K562 (cell line): ENCODE measurements around the gene NAT8L. TPM values are rescaled to one million over a fixed set of nuclear protein-coding genes. Genes with fewer than 3 reads are reported as not detected.

ENCODE experiments used
- ATAC-seq: fragments of 200-7000 bp; cut with Tn5 transposase; 3 replicates; pipeline ENCODE4 v1.9.1; 2020; ENCODE audit warnings: moderate library complexity
- BruUV-seq: library from RNA; stranded (reverse); fragments of 400-500 nt; replicated peaks from 2 replicates; lab custom pipeline; 2021; lab: Mats Ljungman, UMichigan
- CTCF ChIA-PET: fragments of 300-600 bp; formaldehyde crosslinking; extraction: SDS; loops from one replicate; lab custom pipeline; 2021; ENCODE audit warnings: low intra/inter-chr PET ratio; lab: Yijun Ruan, JAX
- POLR2A ChIA-PET: fragments of 300-600, 350-650 bp; sonication (Branson Sonifier 250); formaldehyde crosslinking; extraction: SDS; loops from one replicate; lab custom pipeline; 2021; ENCODE audit warnings: antibody characterized with exemption, inconsistent platforms; lab: Yijun Ruan, JAX
- DNase-seq, 4 experiments: peaks; one replicate each; pipeline versions ENCODE4 v3.0.0 to v3.0.0-alpha.2; 2011 to 2018; ENCODE audit warnings: low spot score in 3 of 4, mixed read lengths in 3 of 4; ENCODE audit errors: extremely low read depth in 1 of 4
- FAIRE-seq: peaks from 2 replicates; lab custom pipeline; 2011; peaks lifted over from hg19 to GRCh38; lab: Jason Lieb, UNC
- H2AFZ ChIP-seq: 2 replicates; pipeline ENCODE4 v1.6.0; 2011; ENCODE audit warnings: low read depth, low read length, control low read depth, inconsistent platforms
- H3K27ac ChIP-seq: fragments of 200-600 bp; 3 replicates; pipeline ENCODE4 v1.8.0; 2011; ENCODE audit warnings: low read depth, mild to moderate bottlenecking, control low read depth, inconsistent platforms, low read length, moderate library complexity, mixed read lengths; ENCODE audit errors: extremely low read depth
- H3K27me3 ChIP-seq, 2 experiments: fragments of 300-600 bp in 1 of 2; 2 replicates in 1 of 2; 3 replicates in 1 of 2; pipeline versions ENCODE4 v1.6.0 to v1.8.0; 2011; ENCODE audit warnings: inconsistent platforms in 2 of 2, low read length in 2 of 2, mild to moderate bottlenecking in 1 of 2, mixed read lengths in 1 of 2, moderate library complexity in 1 of 2; ENCODE audit not compliant: control insufficient read depth in 2 of 2, insufficient read depth in 2 of 2
- H3K36me3 ChIP-seq: fragments of 300-600 bp; 3 replicates; pipeline ENCODE4 v1.8.0; 2011; ENCODE audit warnings: mild to moderate bottlenecking, low read length, inconsistent platforms; ENCODE audit not compliant: control insufficient read depth, insufficient read depth
- H3K4me1 ChIP-seq, 2 experiments: fragments of 200-600 bp in 1 of 2; replicated peaks in 1 of 2; 2 replicates in 1 of 2; 3 replicates in 1 of 2; pipeline versions ENCODE4 v1.5.1 to v1.8.0; 2011; ENCODE audit warnings: inconsistent platforms in 2 of 2, low read length in 2 of 2, mild to moderate bottlenecking in 1 of 2, mixed read lengths in 1 of 2, moderate library complexity in 1 of 2; ENCODE audit not compliant: control insufficient read depth in 2 of 2, insufficient read depth in 2 of 2
- H3K4me2 ChIP-seq: 2 replicates; pipeline ENCODE4 v1.6.1; 2011; ENCODE audit warnings: low read length, control low read depth, inconsistent platforms, mixed read lengths; ENCODE audit not compliant: insufficient read depth
- H3K4me3 ChIP-seq: fragments of 200-600 bp; sonication (generic), shearing (Covaris generic); 2 replicates; pipeline ENCODE4 v1.5.1; 2016; ENCODE audit warnings: control low read depth, inconsistent platforms
- H3K79me2 ChIP-seq: fragments of 200-600 bp; 3 replicates; pipeline ENCODE4 v1.8.0; 2011; ENCODE audit warnings: low read length, inconsistent platforms; ENCODE audit not compliant: control insufficient read depth, insufficient read depth
- H3K9ac ChIP-seq, 2 experiments: 2 replicates each; pipeline versions ENCODE4 v1.6.0 to v1.6.1; 2011; ENCODE audit warnings: low read depth in 2 of 2, low read length in 2 of 2, control low read depth in 1 of 2, inconsistent platforms in 1 of 2, mild to moderate bottlenecking in 1 of 2, mixed read lengths in 1 of 2; ENCODE audit not compliant: insufficient read depth in 1 of 2
- H3K9me1 ChIP-seq: one replicate; pipeline ENCODE4 v1.6.0; 2011; ENCODE audit warnings: inconsistent platforms, mild to moderate bottlenecking, low read length, moderate library complexity; ENCODE audit not compliant: control insufficient read depth, insufficient read depth
- H3K9me3 ChIP-seq: replicated peaks from 2 replicates; pipeline ENCODE4 v1.5.1; 2011; ENCODE audit warnings: low read depth, low read length, inconsistent platforms; ENCODE audit not compliant: control insufficient read depth, insufficient read depth
- H4K20me1 ChIP-seq: replicated peaks from 2 replicates; pipeline ENCODE4 v1.6.1; 2011; ENCODE audit warnings: low read length, inconsistent platforms, mixed read lengths; ENCODE audit not compliant: control insufficient read depth, insufficient read depth
- ATF1 ChIP-seq, 2 experiments: fragments of 450-650 bp in 1 of 2; IDR thresholded peaks; 2 replicates each; pipeline ENCODE4 v1.6.1; 2016; ENCODE audit warnings: missing compliant biosample characterization in 1 of 2, missing genetic modification characterization in 1 of 2
- BRD4 ChIP-seq: fragments of 200-600 bp; sonication (generic); IDR thresholded peaks from 2 replicates; pipeline ENCODE4 v1.6.1; 2017; ENCODE audit warnings: inconsistent platforms
- ELF1 ChIP-seq: fragments of 200-800 bp; sonication (Bioruptor generic); IDR thresholded peaks from 2 replicates; pipeline ENCODE4 v1.6.1; 2016; ENCODE audit warnings: missing genetic modification characterization, missing compliant biosample characterization
- GATAD2B ChIP-seq: fragments of 450-650 bp; IDR thresholded peaks from 2 replicates; pipeline ENCODE4 v1.6.1; 2017; ENCODE audit warnings: mild to moderate bottlenecking, borderline replicate concordance
- HDAC6 ChIP-seq: IDR thresholded peaks from 2 replicates; pipeline ENCODE4 v1.6.1; 2012; ENCODE audit warnings: low read depth, mild to moderate bottlenecking, control low read depth, inconsistent platforms, low read length, moderate library complexity
- MCM3 ChIP-seq: fragments of 450-650 bp; IDR thresholded peaks from 2 replicates; pipeline ENCODE4 v1.6.1; 2016
- NFE2L1 ChIP-seq: fragments of 450-650 bp; IDR thresholded peaks from 2 replicates; pipeline ENCODE4 v1.6.1; 2016; ENCODE audit warnings: missing genetic modification characterization, low read depth, mild to moderate bottlenecking, missing compliant biosample characterization, moderate library complexity, borderline replicate concordance
- NFRKB ChIP-seq: fragments of 450-650 bp; IDR thresholded peaks from 2 replicates; pipeline ENCODE4 v1.6.1; 2016; ENCODE audit warnings: low read depth
- SNRNP70 ChIP-seq: fragments of 200-400 bp; formaldehyde crosslinking; optimal IDR thresholded peaks from 2 replicates; pipeline ENCODE3; 2017; ENCODE audit warnings: low read depth, low read length
- U2AF2 ChIP-seq: fragments of 200-400 bp; formaldehyde crosslinking; optimal IDR thresholded peaks from 2 replicates; pipeline ENCODE3; 2017; ENCODE audit warnings: low read depth, mild to moderate bottlenecking, low read length
- ZNF121 ChIP-seq: sonication (generic); formaldehyde crosslinking; conservative IDR thresholded peaks from 2 replicates; pipeline ENCODE4 v1.8.0; 2022; ENCODE audit warnings: missing genetic modification reagents
- ZNF707 ChIP-seq: fragments of 250-450 bp; sonication (Bioruptor Pico); conservative IDR thresholded peaks from 2 replicates; pipeline ENCODE4 v1.8.0; 2022; ENCODE audit warnings: inconsistent platforms, mild to moderate bottlenecking, moderate library complexity
- WGBS: fragments of 100-300 bp; shearing (Covaris generic); methylation state at CpG from one replicate; pipeline ENCODE4 v1.1.6; 2016; ENCODE audit warnings: low coverage, mixed read lengths; ENCODE audit not compliant: insufficient coverage; ENCODE audit errors: missing lambda C conversion rate; 5-methylcytosine and 5-hydroxymethylcytosine counted together
- in situ Hi-C: fragments of 300-500 bp; cut with MboI; formaldehyde crosslinking; loops from 4 replicates; pipeline ENCODE4 v1.15.0; 2018; ENCODE audit warnings: inconsistent platforms, mixed read lengths
- intact Hi-C: fragments of 100-400 bp; cut with micrococcal nuclease; formaldehyde crosslinking; loops from 2 replicates; pipeline ENCODE4 v1.14.2; 2022
- polyA plus RNA-seq, 8 experiments: library from polyadenylated mRNA; depleted of rRNA in 4 of 8; stranded (reverse) in 5 of 8; unstranded in 3 of 8; fragments of >200 nt; fragmentation: Nextera tagmentation in 2 of 8; fragmentation: Illumina TruSeq in 1 of 8; extraction: Ambion mirVana in 2 of 8; extraction: Trizol in 1 of 8; gene quantifications; 2 replicates each; pipeline versions ENCODE4 v1.2.1 to v1.2.3, GENCODE V29; 2011 to 2014; ENCODE audit warnings: inconsistent platforms in 1 of 8, missing spikeins in 1 of 8
- total RNA-seq, 7 experiments: library from RNA; depleted of rRNA in 6 of 7; stranded (reverse); fragments of >200 nt in 6 of 7; fragmentation: Illumina TruSeq in 2 of 7; extraction: Trizol in 2 of 7; gene quantifications; 2 replicates each; pipeline versions ENCODE4 v1.2.1 to v1.2.3, GENCODE V29; 2011 to 2021; ENCODE audit warnings: low replicate concordance in 1 of 7

Gene NAT8L
- total and polyA plus RNA-seq, 9 of the 15 experiments (the other 6 are each of a cell fraction or from before 2014, with no cell fraction given): 0.06 to 11.0 (median 1.5) TPM

- Histone ChIP-seq H2AFZ (no peak overlapping the region), H3K4me1 (peaks cover 0 to 33% of the 10 kb centered on the region in 2 experiments; a peak in 2 of 5 replicates), H3K9me3 (no peaks in the 10 kb centered on the region), H3K4me2 (no peak overlapping the region), H3K27me3 (0 out of 5 replicates have a peak, but pooled peaks cover 0 to 4% of the 10 kb centered on the region in 2 experiments), H4K20me1 (no peaks in the 10 kb centered on the region), H3K79me2 (no peaks in the 10 kb centered on the region), H3K9ac (no peak overlapping the region), H3K4me3 (no peak overlapping the region), H3K27ac (no peak overlapping the region), H3K36me3 (no peaks in the 10 kb centered on the region), H3K9me1 (no peaks in the 10 kb centered on the region)
- in situ Hi-C loops: no loop called here
- TF ChIP-seq NFRKB (no peak), ELF1 (tag) (no peak)
- no peak for DNase-seq
- ATAC-seq: no peak
- no TSS peak for BruUV-seq
- CTCF ChIA-PET: no interaction called here
- FAIRE-seq: no peak
- 40% methylated on average over 8 of the region's 8 CpGs for WGBS
- intact Hi-C loops: no loop called here
- POLR2A ChIA-PET: no interaction called here
These were observed 10.3 kb upstream of the NAT8L start for GRCh38 chr4:2048831-2049230.

GRCh38 chr4:2049381-2049780 lies 9.7 kb upstream of the NAT8L start:
- no TSS peak for BruUV-seq
- Histone ChIP-seq H3K4me2 (no peak overlapping the region), H3K4me1 (peaks cover 0 to 29% of the 10 kb centered on the region in 2 experiments; a peak in 2 of 5 replicates), H2AFZ (no peak overlapping the region), H4K20me1 (no peaks in the 10 kb centered on the region), H3K79me2 (no peaks in the 10 kb centered on the region), H3K9ac (0 out of 4 replicates have a peak overlapping the region, but pooled peaks of 1 of the 2 experiments have one; percentile 35), H3K27ac (no peak overlapping the region), H3K36me3 (no peaks in the 10 kb centered on the region), H3K4me3 (no peak overlapping the region), H3K9me1 (no peaks in the 10 kb centered on the region), H3K9me3 (no peaks in the 10 kb centered on the region), H3K27me3 (0 out of 5 replicates have a peak, but pooled peaks cover 0 to 4% of the 10 kb centered on the region in 2 experiments)
- FAIRE-seq (no peak), DNase-seq (peak in 1 of 4 experiments; percentile 1), ATAC-seq (no peak)
- ChIA-PET CTCF (no interaction called here), POLR2A (interaction anchor here (0.6 kb wide), 1 partner anchor 45 kb away, joined by 3 read pairs; no protein-coding TSS in a partner anchor)
- WGBS: 42% methylated on average over 7 of the region's 7 CpGs
- TF ChIP-seq NFE2L1 (no peak), U2AF2 (no peak), ATF1 (CRISPR knock-in tag; IDR thresholded peaks at IDR 0.05) (no peak), ATF1 (tag; IDR thresholded peaks at IDR 0.05) (no peak), GATAD2B (no peak), MCM3 (no peak), ZNF121 (CRISPR knock-in tag) (no peak), SNRNP70 (no peak), BRD4 (no peak), ZNF707 (CRISPR knock-in tag) (no peak), HDAC6 (no peak)
- in situ Hi-C loops: no loop called here
- intact Hi-C loops: no loop called here
